GM21619 (cell line): ENCODE measurements around the gene LETM1.
"Not testable (repeated sequence)": the region's sequence is repeated elsewhere in the genome, so short reads cannot be mapped to it uniquely, and the experiment has no call there.

ENCODE experiments used
- ATAC-seq: cut with Tn5 transposase; IDR thresholded peaks from one replicate; pipeline ENCODE4 v1.9.1; 2021; ENCODE audit not compliant: unreplicated experiment

Gene LETM1

GRCh38 chr4:1852904-1853623 lies 2.9 kb downstream of the LETM1 start:
- ATAC-seq: no peak

DNA sequence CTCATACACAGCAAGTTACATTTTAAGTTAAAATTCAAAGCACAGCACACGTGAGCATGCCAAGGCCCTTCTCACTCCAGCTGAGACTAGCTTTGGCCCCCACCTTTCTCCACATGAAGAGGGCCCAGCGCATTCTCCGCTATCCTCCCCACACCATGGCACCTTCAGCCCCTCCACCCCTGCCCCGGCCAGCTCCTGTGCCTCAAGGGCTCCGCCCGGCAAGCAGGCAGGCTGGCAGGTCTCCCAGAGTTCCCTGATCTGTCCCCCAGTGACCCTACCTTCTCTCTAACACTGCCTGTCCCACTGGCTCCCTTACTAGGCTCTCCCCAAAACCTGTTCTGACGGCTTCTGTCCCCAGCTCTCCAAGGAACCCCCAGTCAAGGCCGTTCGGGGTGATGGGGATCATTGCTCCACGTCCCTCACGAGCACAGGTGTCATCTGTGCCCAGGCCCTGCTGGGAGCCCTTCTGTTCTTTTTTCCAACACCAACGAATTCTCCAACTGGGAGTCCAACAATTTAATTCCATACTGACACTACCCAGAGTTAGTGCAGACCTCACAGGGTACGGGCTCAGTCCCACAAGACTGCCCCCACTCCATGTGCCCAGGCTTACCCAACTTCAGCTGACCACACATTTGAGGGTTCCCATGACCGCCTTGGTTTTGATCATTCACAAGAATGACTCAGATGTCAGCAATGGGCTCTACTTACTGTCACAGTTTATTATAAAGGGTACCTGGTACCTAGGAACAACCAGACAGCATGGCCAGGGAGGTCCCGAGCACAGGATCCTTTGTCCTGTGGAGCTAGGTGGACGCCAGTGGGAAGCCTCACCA lies 4.2 kb downstream of the LETM1 start:
- no peak for ATAC-seq

- ATAC-seq: no peak
These were observed 4.8 kb downstream of the LETM1 start for GRCh38 chr4:1851160-1851559.

GRCh38 chr4:1850276-1850675 lies 5.7 kb downstream of the LETM1 start:
- ATAC-seq: no peak

DNA sequence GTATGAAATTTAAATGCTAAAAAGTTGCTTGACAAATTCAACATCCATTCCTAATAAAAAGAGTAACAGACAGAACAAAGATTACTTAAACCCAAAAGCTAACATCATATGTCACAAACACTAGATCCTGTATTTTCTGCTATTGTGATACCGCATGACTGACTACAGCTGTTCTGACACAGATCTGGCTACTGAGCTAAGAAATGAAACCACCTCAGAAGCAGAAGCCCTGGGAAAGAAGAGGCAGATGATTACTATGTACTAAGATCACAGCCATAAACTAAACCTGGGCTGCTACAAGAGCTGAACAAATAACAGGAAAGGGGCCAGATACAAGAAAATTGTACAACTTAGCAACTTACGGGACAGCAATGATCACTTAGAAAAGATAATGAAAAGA lies 9.4 kb downstream of the LETM1 start:
- no peak for ATAC-seq

DNA sequence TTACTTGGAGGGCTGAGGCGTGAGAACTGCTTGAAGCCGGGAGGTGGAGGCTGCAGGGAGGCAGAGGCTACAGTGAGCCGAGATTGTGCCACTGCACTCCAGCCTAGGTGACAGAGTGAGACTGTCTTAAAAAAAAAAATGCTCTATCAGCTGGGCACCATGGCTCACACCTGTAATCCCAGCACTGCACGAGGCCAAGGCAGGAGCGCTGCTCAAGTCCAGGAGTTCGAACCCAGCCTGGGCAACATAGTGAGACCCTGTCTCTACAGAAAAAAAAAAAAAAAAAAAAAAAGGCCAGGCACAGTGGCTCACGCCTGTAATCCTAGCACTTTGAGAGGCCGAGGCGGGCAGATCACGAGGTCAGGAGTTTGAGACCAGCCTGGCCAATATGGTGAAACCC lies 11.3 kb downstream of the LETM1 start:
- ATAC-seq: not testable (repeated sequence)

DNA sequence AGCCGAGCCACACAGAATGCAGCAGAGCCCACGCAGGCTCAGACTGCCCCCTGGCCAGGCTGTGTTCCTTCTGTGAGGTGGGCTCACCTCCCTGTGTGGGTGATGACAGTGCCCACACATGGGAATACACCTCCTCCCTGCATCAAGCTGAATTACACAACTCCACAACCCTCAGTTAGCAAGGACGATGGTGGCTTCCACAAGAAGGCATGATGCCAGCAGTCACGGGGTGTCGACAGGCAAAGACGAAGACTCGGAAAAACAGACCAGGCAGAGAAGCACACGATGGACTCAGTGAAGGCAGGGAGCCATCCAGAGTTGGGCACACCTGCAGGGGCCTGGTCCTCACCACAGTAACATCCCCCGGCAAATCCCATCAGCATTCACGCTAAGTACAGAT lies 12.1 kb downstream of the LETM1 start:
- ATAC-seq: no peak

DNA sequence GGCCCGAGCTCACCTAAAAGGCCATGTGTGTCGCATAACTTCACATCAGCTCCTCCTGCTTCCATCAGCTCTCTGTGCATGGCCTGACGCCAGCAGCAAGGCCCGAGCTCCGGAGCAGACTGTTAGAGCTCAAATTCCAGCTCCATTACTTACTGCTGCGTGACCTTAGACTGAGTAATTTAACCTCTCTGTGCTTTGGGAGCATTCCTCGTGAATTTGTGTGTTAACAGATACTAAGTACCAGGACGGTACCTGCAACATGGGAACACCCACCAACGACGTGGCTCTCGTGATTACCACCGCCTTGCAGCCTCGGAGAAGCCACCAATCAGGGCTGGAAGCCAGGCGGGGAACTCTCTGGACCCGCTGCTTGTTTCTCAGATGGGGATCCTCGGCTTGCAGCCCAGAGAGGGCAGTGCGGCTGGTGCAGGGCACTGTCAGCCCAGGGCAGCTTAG lies 12.9 kb downstream of the LETM1 start:
- ATAC-seq: no peak

DNA sequence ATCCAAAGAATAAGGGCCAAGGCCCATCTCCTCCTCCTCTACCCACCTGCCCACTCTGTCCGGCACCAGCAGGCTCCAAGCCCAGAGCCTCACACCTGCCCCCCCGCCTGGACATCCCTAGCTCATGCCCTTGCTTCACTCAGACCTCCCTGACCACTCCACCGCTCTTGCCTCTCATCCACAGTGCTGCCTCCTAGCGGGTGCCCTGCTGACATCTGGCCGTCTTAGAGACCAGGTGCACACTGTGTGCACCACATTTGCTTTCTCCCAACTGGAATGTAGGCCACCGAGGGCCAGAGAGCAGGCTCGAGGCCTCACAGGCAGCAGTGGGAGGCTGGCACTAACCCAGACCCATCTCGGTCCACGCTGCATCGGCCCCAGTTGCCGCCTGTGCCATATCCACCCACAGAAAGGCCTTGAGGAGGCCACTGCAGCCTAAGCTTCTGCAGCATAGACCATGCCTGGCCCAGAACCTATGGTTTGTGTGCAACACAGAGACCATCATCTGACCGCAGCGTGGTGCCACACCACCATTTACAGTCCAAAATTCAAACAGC lies 13.5 kb downstream of the LETM1 start:
- no peak for ATAC-seq

DNA sequence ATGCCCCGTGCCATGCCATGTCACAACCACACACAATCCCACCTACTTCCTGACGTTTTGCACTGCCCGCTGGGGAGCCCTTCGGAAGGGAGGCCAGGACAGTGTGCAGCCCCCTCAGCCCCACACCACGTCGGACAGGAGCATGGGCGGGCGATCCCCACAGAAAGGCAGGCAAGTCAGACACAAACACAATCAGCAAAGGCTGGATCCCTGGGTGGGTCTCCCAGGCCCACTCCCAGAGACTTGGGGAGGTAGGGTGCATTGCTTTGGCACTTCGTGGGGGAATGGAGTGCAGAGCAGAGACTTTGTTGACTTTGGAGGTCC lies 14.1 kb downstream of the LETM1 start:
- no peak for ATAC-seq

DNA sequence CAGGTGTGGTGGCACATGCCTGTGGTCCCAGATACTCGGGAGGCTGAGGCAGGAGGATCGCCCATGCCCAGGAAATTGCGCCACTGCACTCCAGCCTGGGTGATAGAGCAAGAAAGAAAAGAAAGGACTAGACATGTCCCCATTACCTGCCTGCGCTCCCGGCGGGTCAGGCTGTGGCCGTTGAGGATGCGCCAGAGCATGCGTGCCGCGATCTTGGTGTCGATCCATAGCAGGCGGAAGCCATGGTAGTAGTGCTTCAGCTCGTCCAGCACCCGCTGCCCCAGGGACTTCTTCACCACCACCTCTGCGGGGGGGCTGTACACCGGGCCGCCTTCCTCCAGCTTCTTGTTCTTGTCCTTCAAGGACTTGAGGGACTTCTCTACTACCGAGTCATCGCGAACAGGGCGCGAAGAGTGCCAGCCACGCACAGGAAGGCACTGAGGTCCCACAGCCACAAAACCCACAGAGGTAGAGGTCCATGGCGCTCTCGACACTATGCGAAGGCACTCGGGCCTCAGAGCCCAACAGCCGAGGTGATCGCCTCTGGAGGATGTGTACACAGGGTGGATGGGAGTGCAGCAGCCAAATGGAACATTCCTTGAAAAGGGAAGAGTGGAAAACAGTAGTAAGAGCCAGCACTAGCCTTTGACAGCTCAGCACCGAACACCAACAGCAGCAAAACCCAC lies 14.6 kb downstream of the LETM1 start:
- no peak for ATAC-seq

DNA sequence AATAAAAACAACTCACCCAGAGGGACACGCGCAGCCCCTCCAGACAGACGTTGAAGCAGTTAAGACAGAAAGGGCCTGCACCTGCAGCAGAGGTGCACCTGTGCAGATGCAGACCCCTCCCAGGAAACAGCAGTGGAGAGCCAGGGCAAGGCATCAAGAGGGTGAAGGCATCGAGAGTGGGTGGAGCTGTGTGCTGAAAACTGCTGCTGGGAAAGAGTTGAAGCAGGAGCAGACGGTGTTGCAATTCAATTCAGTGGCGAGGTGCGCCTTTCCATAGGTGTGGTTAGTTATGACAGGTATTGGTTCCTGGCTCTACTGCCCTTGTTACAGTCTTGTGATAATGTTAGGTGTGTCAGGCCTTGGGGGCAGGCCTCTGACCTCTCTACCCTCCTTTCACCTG lies 16.7 kb downstream of the LETM1 start:
- ATAC-seq: no peak

- no peak for ATAC-seq
These were observed 18.9 kb downstream of the LETM1 start for GRCh38 chr4:1837069-1837468.

DNA sequence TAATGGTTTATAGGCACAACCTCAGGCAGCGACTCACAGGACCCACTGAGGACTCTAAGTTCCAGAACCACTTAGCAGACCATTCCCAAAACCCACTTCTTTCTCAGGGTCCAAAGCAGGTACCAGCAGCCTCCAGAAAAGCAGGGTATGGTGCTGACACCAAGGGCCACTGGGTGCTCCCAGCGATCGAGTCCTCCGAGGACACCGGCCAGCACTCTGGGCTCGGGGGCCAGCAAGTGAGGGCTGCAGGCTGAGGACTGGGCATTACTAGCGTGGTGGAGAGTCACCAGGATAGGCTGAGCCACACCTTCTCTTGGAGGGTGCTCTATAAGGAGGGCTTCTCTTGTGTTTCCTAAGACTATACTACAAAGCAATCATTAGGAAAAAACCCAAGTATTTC lies 19.3 kb downstream of the LETM1 start:
- no peak for ATAC-seq

- not testable (repeated sequence) for ATAC-seq
These were observed 20.1 kb downstream of the LETM1 start for GRCh38 chr4:1835836-1836235.

- peak; percentile 57 for ATAC-seq
These were observed 21.7 kb downstream of the LETM1 start for GRCh38 chr4:1834047-1834775.

DNA sequence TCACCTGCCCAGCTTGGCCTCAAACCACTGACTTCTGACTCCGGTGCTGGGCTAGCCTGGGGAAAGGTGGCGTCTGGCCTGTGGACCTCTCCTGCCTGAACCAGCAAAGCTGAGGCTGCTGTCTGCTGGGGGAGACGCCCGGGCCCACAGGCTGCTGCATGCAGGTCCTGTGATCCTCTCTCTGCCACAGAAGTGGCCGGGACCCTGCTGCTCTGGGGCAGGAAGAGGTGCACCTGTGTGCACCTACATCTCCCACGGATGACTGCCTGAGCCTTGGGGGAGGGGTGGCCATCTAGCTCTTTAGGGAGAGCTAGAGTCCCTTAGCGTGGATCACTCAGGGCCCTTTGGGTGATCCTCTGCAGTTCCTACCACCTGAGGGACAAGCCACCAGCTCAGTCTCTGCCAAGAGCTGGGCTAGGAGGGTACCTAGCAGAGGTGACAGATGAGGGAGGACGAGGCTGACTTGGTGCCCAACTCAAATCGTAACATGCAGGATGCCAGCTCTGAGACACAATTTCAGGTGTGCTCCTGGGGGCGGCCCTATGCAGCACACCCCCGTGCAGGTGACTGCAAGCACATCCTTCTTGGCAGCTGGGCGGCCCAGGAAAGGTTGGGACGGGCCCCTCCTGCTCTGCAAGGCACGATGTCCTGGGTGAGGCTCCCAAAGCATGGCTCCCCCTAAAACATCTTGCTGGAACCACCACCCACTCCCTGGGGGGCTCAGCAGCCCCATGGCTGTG lies 22.5 kb downstream of the LETM1 start:
- ATAC-seq: no peak

GRCh38 chr4:1832690-1833089 lies 23.3 kb downstream of the LETM1 start:
- ATAC-seq: no peak

DNA sequence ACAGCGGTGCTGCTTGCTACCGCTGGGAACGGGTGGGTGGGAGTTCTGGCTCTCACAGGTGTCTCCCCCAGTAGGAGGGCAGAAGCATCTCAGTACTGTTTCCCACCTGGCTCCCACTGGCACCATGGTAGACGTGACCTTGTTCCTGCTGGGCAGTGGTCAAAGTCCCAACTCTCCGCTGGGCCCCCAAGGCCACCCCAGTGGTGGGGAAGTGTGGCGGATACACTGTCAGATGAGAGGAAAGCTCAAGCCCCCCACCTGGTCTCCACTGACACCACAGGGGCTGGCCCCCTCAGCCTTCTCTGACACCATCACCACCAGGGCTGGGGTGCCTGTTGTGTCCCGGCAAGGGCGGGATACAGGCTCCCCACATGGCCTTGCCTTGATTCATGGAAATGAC lies 24.6 kb downstream of the LETM1 start:
- ATAC-seq: no peak

GRCh38 chr4:1830642-1831228 lies 25.2 kb downstream of the LETM1 start:
- no peak for ATAC-seq
